Mesenchymal stem cell (in vitro differentiated cells and primary cell): ENCODE measurements around the gene APOE.
"Not testable (repeated sequence)": the region's sequence is repeated elsewhere in the genome, so short reads cannot be mapped to it uniquely, and the experiment has no call there.

Experiments used
- DNase-seq: peaks from one replicate; pipeline ENCODE4 v3.0.0-alpha.2; 2013
- H2AFZ ChIP-seq: one replicate; pipeline ENCODE4 v1.6.1; 2013; ENCODE audit warnings: low read depth, mild to moderate bottlenecking, control low read depth, inconsistent platforms, low read length, moderate library complexity
- H2AK5ac ChIP-seq: 2 replicates; pipeline ENCODE4 v1.6.1; 2013; ENCODE audit warnings: low read length, moderate library complexity, mild to moderate bottlenecking, inconsistent platforms; ENCODE audit not compliant: severe bottlenecking
- H2BK120ac ChIP-seq: one replicate; pipeline ENCODE4 v1.6.1; 2013; ENCODE audit warnings: low read depth, mild to moderate bottlenecking, inconsistent platforms, low read length, moderate library complexity
- H2BK12ac ChIP-seq, 2 experiments: one replicate each; pipeline ENCODE4 v1.6.1; 2013; ENCODE audit warnings: inconsistent platforms in 2 of 2, low read length in 2 of 2, mild to moderate bottlenecking in 2 of 2, moderate library complexity in 2 of 2, control low read depth in 1 of 2
- H2BK15ac ChIP-seq: one replicate; pipeline ENCODE4 v1.6.1; 2013; ENCODE audit warnings: mild to moderate bottlenecking, low read depth, inconsistent platforms; ENCODE audit not compliant: poor library complexity, severe bottlenecking
- H2BK5ac ChIP-seq: 2 replicates; pipeline ENCODE4 v1.6.1; 2013; ENCODE audit warnings: low read depth, mild to moderate bottlenecking, low read length, control low read depth, inconsistent platforms; ENCODE audit not compliant: poor library complexity, severe bottlenecking
- H3K14ac ChIP-seq, 2 experiments: one replicate each; pipeline ENCODE4 v1.6.1; 2013; ENCODE audit warnings: inconsistent platforms in 2 of 2, low read length in 2 of 2, control low read depth in 1 of 2, mild to moderate bottlenecking in 1 of 2, moderate library complexity in 1 of 2
- H3K18ac ChIP-seq, 2 experiments: one replicate each; pipeline ENCODE4 v1.6.1; 2013; ENCODE audit warnings: inconsistent platforms in 2 of 2, low read length in 2 of 2, control low read depth in 1 of 2, low read depth in 1 of 2, mild to moderate bottlenecking in 1 of 2
- H3K23ac ChIP-seq, 2 experiments: one replicate each; pipeline ENCODE4 v1.6.1; 2013; ENCODE audit warnings: inconsistent platforms in 2 of 2, low read length in 2 of 2, mild to moderate bottlenecking in 2 of 2, moderate library complexity in 2 of 2, control low read depth in 1 of 2
- H3K27ac ChIP-seq: 2 replicates; pipeline ENCODE4 v1.5.1; 2013; ENCODE audit warnings: mild to moderate bottlenecking, moderate library complexity, low read length, control low read depth, inconsistent platforms; ENCODE audit not compliant: poor library complexity, severe bottlenecking
- H3K27me3 ChIP-seq, 2 experiments: 2 replicates each; pipeline versions ENCODE4 v1.6.1 to v1.7.0; 2013; ENCODE audit warnings: low read length in 2 of 2, mild to moderate bottlenecking in 2 of 2, moderate library complexity in 2 of 2, control low read depth in 1 of 2, inconsistent platforms in 1 of 2; ENCODE audit not compliant: control insufficient read depth in 1 of 2, insufficient read depth in 1 of 2
- H3K36me3 ChIP-seq, 2 experiments: 2 replicates each; pipeline versions ENCODE4 v1.6.1 to v1.7.0; 2013; ENCODE audit warnings: low read length in 2 of 2, control low read depth in 1 of 2, inconsistent platforms in 1 of 2, low read depth in 1 of 2, mild to moderate bottlenecking in 1 of 2; ENCODE audit not compliant: insufficient read depth in 2 of 2, control insufficient read depth in 1 of 2
- H3K4ac ChIP-seq, 2 experiments: one replicate each; pipeline ENCODE4 v1.6.1; 2013; ENCODE audit warnings: inconsistent platforms in 2 of 2, low read length in 2 of 2, mild to moderate bottlenecking in 2 of 2, moderate library complexity in 2 of 2, control low read depth in 1 of 2, low read depth in 1 of 2
- H3K4me1 ChIP-seq: 2 replicates; pipeline ENCODE4 v1.6.1; 2013; ENCODE audit warnings: low read depth, low read length, control low read depth; ENCODE audit not compliant: control insufficient read depth, insufficient read depth
- H3K4me2 ChIP-seq: 2 replicates; pipeline ENCODE4 v1.6.1; 2013; ENCODE audit warnings: low read length, mild to moderate bottlenecking, inconsistent platforms; ENCODE audit not compliant: poor library complexity, severe bottlenecking
- H3K4me3 ChIP-seq, 2 experiments: 2 replicates each; pipeline versions ENCODE4 v1.5.1 to v1.7.0; 2013; ENCODE audit warnings: low read length in 2 of 2, mild to moderate bottlenecking in 2 of 2, control low read depth in 1 of 2, low read depth in 1 of 2; ENCODE audit not compliant: insufficient read depth in 1 of 2
- H3K79me1 ChIP-seq: replicated peaks from 2 replicates; pipeline ENCODE4 v1.6.1; 2013; ENCODE audit warnings: mild to moderate bottlenecking, control low read depth, low read length, inconsistent platforms; ENCODE audit not compliant: poor library complexity, severe bottlenecking
- H3K9ac ChIP-seq: 2 replicates; pipeline ENCODE4 v1.7.0; 2013; ENCODE audit warnings: mild to moderate bottlenecking, low read length, moderate library complexity
- H3K9me3 ChIP-seq: 2 replicates; pipeline ENCODE4 v1.7.0; 2013; ENCODE audit warnings: mild to moderate bottlenecking, low read length; ENCODE audit not compliant: control insufficient read depth
- H4K8ac ChIP-seq: one replicate; pipeline ENCODE4 v1.6.1; 2013; ENCODE audit warnings: inconsistent platforms, mild to moderate bottlenecking, low read length, moderate library complexity
- H4K91ac ChIP-seq: one replicate; pipeline ENCODE4 v1.6.1; 2013; ENCODE audit warnings: mild to moderate bottlenecking, low read length, inconsistent platforms
- WGBS: methylation state at CpG from one replicate; pipeline ENCODE4 v1.1.7; 2013; ENCODE audit warnings: mixed read lengths; 5-methylcytosine and 5-hydroxymethylcytosine counted together

APOE gene

GRCh38 chr19:44884566-44884965 lies 21.0 kb upstream of the APOE start:
- DNase-seq, result no peak
- Histone ChIP-seq H2AFZ (no peak overlapping the region), H3K9me3 (no peaks in the 10 kb centered on the region), H3K27me3 (no peaks in the 10 kb centered on the region), H2BK15ac (no peak overlapping the region), H2AK5ac (no peak overlapping the region), H2BK12ac (no peak overlapping the region), H4K8ac (no peak overlapping the region), H3K4me1 (peaks cover 12% of the 10 kb centered on the region), H3K9ac (no peak overlapping the region), H3K18ac (no peak overlapping the region), H3K4me3 (no peak overlapping the region), H2BK5ac (no peak overlapping the region), H3K4ac (no peak overlapping the region), H2BK120ac (no peak overlapping the region), H3K36me3 (peaks cover 45 to 59% of the 10 kb centered on the region in 2 experiments), H4K91ac (no peak overlapping the region), H3K4me2 (no peak overlapping the region), H3K27ac (peak overlapping the region; percentile 4), H3K23ac (no peak overlapping the region), H3K79me1 (peaks cover 10% of the 10 kb centered on the region), H3K14ac (no peak overlapping the region)
- 97% methylated on average over 2 of the region's 4 CpGs for WGBS

- peaks cover 42 to 51% of the 10 kb centered on the region in 2 experiments for H3K36me3 ChIP-seq
- no peak overlapping the region for H3K4ac ChIP-seq
- peaks cover 10% of the 10 kb centered on the region for H3K79me1 ChIP-seq
- DNase-seq, result no peak
- H3K4me3 ChIP-seq, result no peak overlapping the region
- H3K27me3 ChIP-seq, result no peaks in the 10 kb centered on the region
- no peaks in the 10 kb centered on the region for H3K9me3 ChIP-seq
- H3K9ac ChIP-seq, result no peak overlapping the region
- no peak overlapping the region for H4K91ac ChIP-seq
- no peak overlapping the region for H2AK5ac ChIP-seq
- no peak overlapping the region for H2BK15ac ChIP-seq
- no peak overlapping the region for H2AFZ ChIP-seq
- H4K8ac ChIP-seq, result no peak overlapping the region
- H2BK5ac ChIP-seq, result no peak overlapping the region
- peaks cover 12% of the 10 kb centered on the region for H3K4me1 ChIP-seq
- no peak overlapping the region for H3K4me2 ChIP-seq
- H3K27ac ChIP-seq, result no peak overlapping the region
- 98% methylated on average over 5 of the region's 6 CpGs for WGBS
- no peak overlapping the region for H2BK120ac ChIP-seq
- H2BK12ac ChIP-seq, result no peak overlapping the region
- no peak overlapping the region for H3K23ac ChIP-seq
- H3K14ac ChIP-seq, result no peak overlapping the region
- H3K18ac ChIP-seq, result no peak overlapping the region
These were observed 19.5 kb upstream of the APOE start for GRCh38 chr19:44886141-44886540.

GRCh38 chr19:44887648-44888047 lies 17.9 kb upstream of the APOE start:
- no peak overlapping the region for H3K4ac ChIP-seq
- H3K4me1 ChIP-seq, result peaks cover 19% of the 10 kb centered on the region
- no peak overlapping the region for H3K18ac ChIP-seq
- H3K23ac ChIP-seq, result no peak overlapping the region
- no peak overlapping the region for H2BK5ac ChIP-seq
- H3K79me1 ChIP-seq, result peaks cover 8% of the 10 kb centered on the region
- H3K4me3 ChIP-seq, result no peak overlapping the region
- H3K4me2 ChIP-seq, result no peak overlapping the region
- no peaks in the 10 kb centered on the region for H3K27me3 ChIP-seq
- no peak overlapping the region for H2BK12ac ChIP-seq
- no peak overlapping the region for H2AK5ac ChIP-seq
- no peak overlapping the region for H4K91ac ChIP-seq
- no peak overlapping the region for H2BK120ac ChIP-seq
- H4K8ac ChIP-seq, result no peak overlapping the region
- DNase-seq, result no peak
- H3K9me3 ChIP-seq, result no peaks in the 10 kb centered on the region
- no peak overlapping the region for H3K9ac ChIP-seq
- H3K27ac ChIP-seq, result no peak overlapping the region
- no peak overlapping the region for H2AFZ ChIP-seq
- H3K14ac ChIP-seq, result no peak overlapping the region
- WGBS, result 94% methylated on average over 3 of the region's 4 CpGs
- H2BK15ac ChIP-seq, result no peak overlapping the region
- peaks cover 43 to 48% of the 10 kb centered on the region in 2 experiments for H3K36me3 ChIP-seq

GRCh38 chr19:44888335-44888734 lies 17.3 kb upstream of the APOE start:
- not testable (repeated sequence) for H2BK120ac ChIP-seq, H3K23ac ChIP-seq, DNase-seq, H2AK5ac ChIP-seq, H3K9ac ChIP-seq, H3K27me3 ChIP-seq, H3K14ac ChIP-seq, H2BK5ac ChIP-seq, H2BK12ac ChIP-seq, H3K9me3 ChIP-seq, H4K8ac ChIP-seq, H3K4me2 ChIP-seq, H2AFZ ChIP-seq, H3K18ac ChIP-seq, H4K91ac ChIP-seq, H3K27ac ChIP-seq, H3K4me3 ChIP-seq, H3K4ac ChIP-seq, H2BK15ac ChIP-seq
- Histone ChIP-seq H3K36me3 (peaks cover 49 to 52% of the 10 kb centered on the region in 2 experiments), H3K4me1 (peaks cover 19% of the 10 kb centered on the region), H3K79me1 (peaks cover 12% of the 10 kb centered on the region)
- over 99% methylated on average over 4 of the region's 5 CpGs for WGBS
